ENCODE measurements around the gene L3MBTL2.

Gene L3MBTL2

DNA sequence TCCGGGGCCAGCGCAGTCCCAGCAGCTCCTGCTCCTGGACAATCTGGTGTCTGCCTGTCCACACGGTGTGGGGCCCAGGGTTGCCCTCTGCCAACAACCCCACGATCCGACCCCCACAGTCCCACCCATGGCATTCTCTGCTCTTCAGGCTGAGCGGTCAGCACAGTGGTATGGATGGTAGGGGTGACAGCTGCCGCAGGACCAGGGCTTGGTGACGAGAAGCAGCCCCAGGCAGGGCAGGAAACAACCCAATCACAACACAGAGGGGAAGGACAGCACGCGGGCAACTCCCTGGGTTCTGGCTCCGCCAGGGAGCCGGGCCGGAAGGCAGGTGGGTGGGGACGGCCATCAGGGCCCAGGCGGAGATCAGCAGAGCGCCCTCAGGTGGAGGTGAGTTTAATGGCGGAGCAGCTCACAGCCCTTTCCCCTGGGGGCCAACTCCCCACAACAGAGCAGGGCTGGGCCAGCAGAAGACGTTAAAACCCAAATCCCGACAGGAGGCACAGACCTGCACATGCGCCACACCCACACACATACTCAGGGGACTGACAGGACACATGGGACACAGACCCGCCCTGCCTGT lies 40.9 kb downstream of the L3MBTL2 start:
- TF ChIP-seq CTCF (IDR thresholded peaks at IDR 0.05; ENCODE audit: control extremely low read depth, extremely low read depth, low read depth, missing control alignments): no peak
- POLR2A ChIA-PET: interaction anchor here (0.6 kb wide), 1 partner anchor 373 kb away, joined by 3 read pairs; no protein-coding TSS in a partner anchor
- no peak for DNase-seq (ENCODE audit: extremely low spot score)
- CTCF ChIA-PET: interaction anchor here (1.3 to 1.4 kb wide), 2 partner anchors 8 to 9 kb away, joined by 3 to 4 read pairs; no protein-coding TSS in a partner anchor

DNA sequence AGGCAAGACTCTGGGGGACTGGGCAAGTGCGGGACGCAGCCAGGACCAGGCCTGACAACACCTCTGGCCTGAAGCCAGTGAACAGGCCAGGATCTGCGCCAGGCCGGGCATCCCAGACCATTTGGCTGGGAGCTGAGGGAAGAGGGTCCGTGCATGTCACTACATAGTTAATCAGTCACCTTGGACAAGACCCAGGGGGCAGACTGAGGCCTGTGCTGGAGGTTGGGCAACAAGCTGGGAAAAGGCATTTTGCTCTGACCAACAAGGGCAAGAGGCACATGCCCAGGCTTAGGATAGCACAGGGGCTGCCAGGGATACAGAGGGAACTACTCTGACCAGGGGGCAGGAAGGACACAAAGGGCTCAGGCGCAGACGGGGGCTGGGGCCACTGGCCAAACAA lies 42.6 kb downstream of the L3MBTL2 start:
- no peak for TF ChIP-seq CTCF (IDR thresholded peaks at IDR 0.05; ENCODE audit: control extremely low read depth, extremely low read depth, low read depth, missing control alignments)

DNA sequence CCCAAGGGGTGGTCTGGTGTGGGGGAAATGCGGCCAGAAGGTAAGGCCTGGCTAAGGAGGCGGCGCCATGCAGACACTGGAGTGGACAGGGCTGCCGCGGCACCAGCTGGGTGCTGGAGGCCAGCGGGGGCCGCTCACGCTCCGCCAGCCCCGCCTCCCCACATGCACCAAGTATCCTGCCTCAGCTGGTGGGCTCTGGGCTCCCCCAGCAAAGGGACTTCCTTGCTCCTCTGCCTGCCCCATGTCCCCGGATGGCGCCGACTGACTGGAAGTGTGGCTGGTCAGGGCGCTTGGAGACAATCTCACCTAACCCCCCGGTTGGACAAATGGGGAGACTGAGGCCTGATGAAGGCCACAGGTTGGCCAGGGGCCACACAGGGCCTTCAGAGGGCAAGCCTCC lies 43.2 kb downstream of the L3MBTL2 start:
- ChIA-PET CTCF (interaction anchor here (1.5 to 1.6 kb wide), 2 partner anchors 11 to 13 kb away, joined by 4 read pairs; no protein-coding TSS in a partner anchor), POLR2A (no interaction called here)
- no peak for TF ChIP-seq CTCF (IDR thresholded peaks at IDR 0.05; ENCODE audit: control extremely low read depth, extremely low read depth, low read depth, missing control alignments)
- DNase-seq (ENCODE audit: extremely low spot score): no peak

More for the DNA sequence above, 42.6 kb downstream of the L3MBTL2 start:
- ChIA-PET CTCF (interaction anchor here (1.5 to 1.6 kb wide), 2 partner anchors 10 to 14 kb away, joined by 4 read pairs; no protein-coding TSS in a partner anchor), POLR2A (no interaction called here)
- no peak for DNase-seq (ENCODE audit: extremely low spot score)

GRCh38 chr22:41248758-41249157 lies 43.6 kb downstream of the L3MBTL2 start:
- POLR2A ChIA-PET: no interaction called here
- no peak for TF ChIP-seq CTCF (IDR thresholded peaks at IDR 0.05; ENCODE audit: control extremely low read depth, extremely low read depth, low read depth, missing control alignments)
- CTCF ChIA-PET: interaction anchor here (1.6 kb wide), 1 partner anchor 11 kb away, joined by 4 read pairs; no protein-coding TSS in a partner anchor

GRCh38 chr22:41249442-41249841 lies 44.3 kb downstream of the L3MBTL2 start:
- no peak for TF ChIP-seq CTCF (IDR thresholded peaks at IDR 0.05; ENCODE audit: control extremely low read depth, extremely low read depth, low read depth, missing control alignments)
- no peak for DNase-seq (ENCODE audit: extremely low spot score)
- CTCF ChIA-PET: interaction anchor here (0.7 kb wide), 1 partner anchor 327 kb away, joined by 3 read pairs; no protein-coding TSS in a partner anchor
- POLR2A ChIA-PET: no interaction called here

More at GRCh38 chr22:41248758-41249157, 43.6 kb downstream of the L3MBTL2 start:
- no peak for DNase-seq (ENCODE audit: extremely low spot score)

- DNase-seq (ENCODE audit: extremely low spot score): no peak
- TF ChIP-seq CTCF (IDR thresholded peaks at IDR 0.05; ENCODE audit: control extremely low read depth, extremely low read depth, low read depth, missing control alignments): no peak
- ChIA-PET CTCF (no interaction called here), POLR2A (no interaction called here)
Measured at GRCh38 chr22:41250127-41250526, 45.0 kb downstream of the L3MBTL2 start.
